Thyroid gland (tissue), 4 donors: ENCODE data around the gene SSX2IP.

Experiments used
- CTCF ChIP-seq, 6 experiments: fragments of 200-600 bp in 3 of 6; fragments of 450-650 bp in 3 of 6; sonication (generic) in 3 of 6; IDR thresholded peaks; one replicate each; pipeline ENCODE4 v1.5.1; 2016 to 2019; ENCODE audit warnings: antibody characterized with exemption in 6 of 6, mild to moderate bottlenecking in 2 of 6, inconsistent platforms in 1 of 6, moderate library complexity in 1 of 6
- POLR2A ChIP-seq, 2 donors: fragments of 450-650 bp; IDR thresholded peaks; one replicate each; pipeline ENCODE4 v1.6.1; 2017; ENCODE audit warnings: antibody characterized with exemption in 2 of 2, mild to moderate bottlenecking in 2 of 2, moderate library complexity in 1 of 2

GRCh38 chr1:84715342-84716019 lies 25.2 kb upstream of the SSX2IP start:
- TF ChIP-seq POLR2A (IDR thresholded peaks at IDR 0.05): no peak
- no peak for TF ChIP-seq CTCF (IDR thresholded peaks at IDR 0.05)
